HG02970 (cell line): ENCODE measurements around the gene AQP6.

ENCODE experiments used
- ATAC-seq: cut with Tn5 transposase; IDR thresholded peaks from one replicate; pipeline ENCODE4 v1.9.1; 2021; ENCODE audit warnings: mild to moderate bottlenecking, moderate library complexity, moderate number of reproducible peaks; ENCODE audit not compliant: unreplicated experiment, low FRiP score

Gene AQP6

DNA sequence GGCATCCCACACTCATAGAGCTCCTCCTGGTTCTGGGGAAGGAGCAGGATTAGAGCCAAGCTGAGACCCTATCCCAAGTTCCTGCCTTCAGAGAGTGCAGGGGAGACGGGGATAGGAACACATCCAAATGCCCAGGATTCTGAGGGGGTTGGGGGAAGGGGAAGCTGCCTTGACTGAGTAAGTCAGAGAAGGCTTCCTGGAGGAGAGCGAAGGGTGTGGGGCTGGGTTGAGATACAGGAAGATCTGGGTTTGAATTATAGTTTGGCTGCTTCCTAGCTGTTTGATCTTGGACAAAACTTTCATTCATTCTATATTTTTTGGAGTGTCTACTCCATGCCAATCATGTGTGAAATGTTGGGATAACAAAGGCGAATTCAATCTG, 30.2 kb upstream of the AQP6 start:
- no peak for ATAC-seq

DNA sequence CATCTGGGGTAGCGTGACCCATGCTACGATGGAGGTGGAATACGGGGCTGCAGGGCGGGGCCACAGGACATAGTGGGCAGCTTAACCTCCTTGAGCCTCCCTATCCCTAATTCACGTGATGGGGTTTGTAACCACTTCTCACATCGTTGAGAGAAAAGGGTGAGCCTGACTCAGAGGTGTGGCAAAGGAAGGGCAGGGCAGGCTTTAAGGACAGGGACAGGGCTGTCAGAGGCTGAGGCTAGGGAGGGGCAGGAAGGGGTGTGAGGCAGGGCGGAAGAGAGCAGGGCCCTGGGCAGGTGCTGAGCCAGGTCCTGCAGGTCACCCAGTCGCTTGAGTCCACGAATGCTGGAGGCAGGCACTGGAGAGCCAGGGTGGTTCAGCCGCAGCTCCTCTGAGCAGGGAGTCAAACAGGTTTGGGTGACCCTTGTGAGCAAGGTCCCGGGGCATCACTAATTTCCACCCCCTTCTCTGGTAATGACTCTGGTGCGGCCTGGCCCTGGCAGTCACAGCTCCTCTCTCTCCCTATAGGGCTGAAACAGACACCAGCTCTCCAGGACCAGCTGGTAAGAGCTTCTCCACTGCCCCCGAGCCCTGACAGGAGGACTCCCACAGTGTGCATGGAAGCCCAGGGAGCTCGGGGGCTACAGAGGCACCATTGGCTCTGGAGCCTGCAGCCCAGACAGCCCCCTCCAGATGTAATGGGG, 29.7 kb upstream of the AQP6 start:
- ATAC-seq, result no peak

DNA sequence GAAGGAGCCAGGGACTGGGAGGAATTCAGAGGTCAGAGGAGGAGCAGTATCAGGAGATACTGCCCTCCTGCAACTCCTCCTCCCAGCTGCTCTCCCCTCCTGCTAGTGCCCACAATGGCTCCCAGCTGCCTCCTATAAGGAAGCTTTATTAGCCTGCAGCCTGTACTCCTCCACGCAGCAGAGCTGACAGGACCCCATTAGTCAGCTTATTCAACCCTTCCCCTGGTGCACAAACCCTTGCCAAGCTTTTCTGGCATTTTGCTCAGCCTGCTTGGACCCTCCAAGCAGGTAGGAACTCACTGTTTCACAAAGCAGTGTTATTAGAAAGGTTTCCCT, 29.2 kb upstream of the AQP6 start:
- ATAC-seq, result no peak

DNA sequence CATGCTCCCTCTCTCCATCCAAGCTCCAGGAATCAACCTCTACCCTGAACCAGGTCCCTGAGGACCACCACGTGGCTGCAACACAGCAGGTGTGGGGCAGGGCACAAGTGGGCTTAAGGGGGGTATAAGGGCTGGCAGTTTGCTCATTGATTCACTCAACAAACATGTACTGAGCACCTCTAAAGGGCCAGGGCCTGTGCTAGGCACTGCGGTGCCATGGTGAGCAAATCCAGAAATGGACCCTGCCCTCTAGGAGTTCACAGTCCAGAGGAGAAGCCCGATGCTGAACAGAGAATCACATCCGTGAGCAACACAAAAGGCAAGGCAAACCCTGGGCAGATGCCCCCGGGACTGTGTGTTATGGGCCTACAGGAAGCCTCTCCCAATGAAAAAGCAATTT, 28.7 kb upstream of the AQP6 start:
- no peak for ATAC-seq

DNA sequence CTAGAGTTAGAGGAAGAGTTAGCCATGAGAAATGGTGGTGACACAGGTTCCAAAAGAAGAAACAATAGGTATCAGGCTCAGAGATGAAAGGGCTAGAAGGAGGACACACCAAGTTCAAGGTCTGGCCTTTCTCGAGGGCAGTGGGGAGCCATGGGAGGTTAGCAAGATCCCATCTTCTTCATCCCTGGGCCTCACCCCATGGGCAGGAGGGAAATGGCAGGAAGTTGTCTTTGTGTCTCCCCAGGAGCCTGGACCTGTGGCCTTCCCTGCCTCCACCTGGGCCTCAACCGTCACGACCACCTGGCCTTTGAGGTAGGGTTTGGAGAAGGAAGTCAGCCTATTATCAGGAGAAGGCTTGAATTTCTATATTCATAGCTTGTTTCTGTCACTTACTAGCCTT, 28.0 kb upstream of the AQP6 start:
- ATAC-seq, result no peak

DNA sequence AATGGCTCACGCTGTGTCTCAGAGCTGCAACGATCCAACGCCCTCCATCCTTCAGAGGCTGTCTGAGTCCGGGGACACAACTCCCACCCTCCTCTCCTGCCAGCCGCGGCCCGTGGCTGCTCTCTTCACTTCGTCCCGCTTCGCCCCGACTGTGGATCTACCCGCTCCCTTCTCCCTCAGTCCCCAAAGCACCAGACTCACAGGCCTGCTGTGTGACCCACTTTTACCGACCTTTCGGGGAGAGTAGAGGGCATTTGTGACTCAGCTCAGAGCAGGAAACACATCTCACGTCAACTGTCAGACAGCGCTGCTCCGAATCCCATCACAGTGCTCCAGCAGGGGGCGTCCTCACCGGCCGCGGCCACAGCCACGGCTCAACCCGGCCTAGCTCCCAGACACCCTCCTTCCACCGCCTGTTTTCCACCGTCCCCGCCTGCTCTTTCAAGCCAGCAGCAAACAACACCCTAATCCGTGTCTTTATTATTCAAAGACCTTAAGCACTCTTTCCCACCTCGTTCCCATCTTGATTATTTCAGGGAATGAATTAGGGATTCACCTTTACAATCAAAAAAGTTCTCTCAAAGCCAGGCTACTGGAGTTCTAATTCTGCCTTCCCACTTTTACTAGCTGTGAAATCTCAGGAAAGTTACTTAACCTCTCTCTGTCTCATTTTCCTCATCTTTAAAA, 27.2 kb upstream of the AQP6 start:
- ATAC-seq, result no peak

DNA sequence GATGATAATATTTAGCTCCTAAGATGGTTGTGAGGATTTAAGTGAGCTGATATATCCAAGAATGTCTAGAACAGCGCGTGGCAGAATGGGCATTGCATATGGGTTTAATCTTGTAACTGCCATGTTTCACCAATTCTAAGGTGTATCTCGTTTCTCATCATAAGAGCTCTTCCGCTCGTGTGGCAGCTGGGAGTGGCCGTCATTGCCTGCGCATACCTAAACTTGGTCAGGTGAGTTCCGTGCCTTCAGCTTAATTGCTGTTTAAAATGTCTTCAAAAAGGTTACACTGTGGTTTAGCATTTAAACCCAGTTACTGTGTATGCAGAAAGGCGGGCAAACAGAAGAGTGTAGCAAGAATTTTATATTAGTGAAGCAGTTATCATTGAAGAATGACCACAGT, 26.7 kb upstream of the AQP6 start:
- ATAC-seq, result no peak

DNA sequence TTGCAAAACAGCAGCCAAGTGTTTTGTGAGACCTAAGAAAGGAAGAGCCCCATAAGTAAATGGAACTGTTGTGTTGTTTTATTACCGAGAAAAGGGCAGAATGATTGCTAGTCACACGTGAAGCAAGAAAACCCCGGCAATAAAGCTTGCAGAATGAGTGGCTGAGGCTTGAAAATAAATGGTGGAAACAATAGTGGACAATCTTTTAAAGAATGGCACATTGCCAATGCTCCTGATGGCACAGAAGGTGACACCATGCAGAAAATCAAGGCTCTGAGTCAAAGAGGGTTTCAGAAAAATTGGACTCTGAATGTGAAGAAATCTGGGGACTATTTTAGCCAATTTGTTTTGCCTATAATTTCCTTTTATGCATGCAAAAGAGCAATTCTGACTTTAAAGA, 26.2 kb upstream of the AQP6 start:
- ATAC-seq, result no peak

DNA sequence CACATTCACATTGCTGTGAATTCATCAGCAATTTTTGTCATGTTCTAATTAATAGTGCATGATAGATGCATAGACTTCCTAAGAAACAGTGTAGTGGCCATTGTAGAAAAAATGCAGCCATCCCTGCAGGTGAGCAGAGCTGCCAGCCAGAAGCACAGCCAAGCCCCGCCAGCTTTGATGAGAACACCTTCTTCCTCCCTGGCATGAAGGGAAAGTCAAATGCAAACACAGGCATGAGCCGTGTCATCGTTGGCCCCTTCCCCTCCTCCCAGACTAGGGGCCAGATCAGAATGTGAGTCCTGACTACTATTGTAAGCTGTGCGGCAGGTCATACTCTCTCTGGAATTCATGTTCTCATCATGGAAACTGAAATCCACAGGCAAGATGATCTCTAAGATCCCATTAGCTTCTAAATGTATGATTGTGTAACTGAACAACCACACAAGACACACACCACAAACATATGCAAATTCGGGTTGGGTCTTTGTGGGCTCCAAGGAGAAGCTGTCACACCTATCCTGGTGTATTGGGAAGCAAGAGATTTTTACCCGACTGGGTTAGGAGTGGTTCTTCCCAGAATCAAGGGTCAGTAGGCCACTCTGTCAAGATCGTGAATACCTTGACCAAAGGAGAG, 25.0 kb upstream of the AQP6 start:
- no peak for ATAC-seq

DNA sequence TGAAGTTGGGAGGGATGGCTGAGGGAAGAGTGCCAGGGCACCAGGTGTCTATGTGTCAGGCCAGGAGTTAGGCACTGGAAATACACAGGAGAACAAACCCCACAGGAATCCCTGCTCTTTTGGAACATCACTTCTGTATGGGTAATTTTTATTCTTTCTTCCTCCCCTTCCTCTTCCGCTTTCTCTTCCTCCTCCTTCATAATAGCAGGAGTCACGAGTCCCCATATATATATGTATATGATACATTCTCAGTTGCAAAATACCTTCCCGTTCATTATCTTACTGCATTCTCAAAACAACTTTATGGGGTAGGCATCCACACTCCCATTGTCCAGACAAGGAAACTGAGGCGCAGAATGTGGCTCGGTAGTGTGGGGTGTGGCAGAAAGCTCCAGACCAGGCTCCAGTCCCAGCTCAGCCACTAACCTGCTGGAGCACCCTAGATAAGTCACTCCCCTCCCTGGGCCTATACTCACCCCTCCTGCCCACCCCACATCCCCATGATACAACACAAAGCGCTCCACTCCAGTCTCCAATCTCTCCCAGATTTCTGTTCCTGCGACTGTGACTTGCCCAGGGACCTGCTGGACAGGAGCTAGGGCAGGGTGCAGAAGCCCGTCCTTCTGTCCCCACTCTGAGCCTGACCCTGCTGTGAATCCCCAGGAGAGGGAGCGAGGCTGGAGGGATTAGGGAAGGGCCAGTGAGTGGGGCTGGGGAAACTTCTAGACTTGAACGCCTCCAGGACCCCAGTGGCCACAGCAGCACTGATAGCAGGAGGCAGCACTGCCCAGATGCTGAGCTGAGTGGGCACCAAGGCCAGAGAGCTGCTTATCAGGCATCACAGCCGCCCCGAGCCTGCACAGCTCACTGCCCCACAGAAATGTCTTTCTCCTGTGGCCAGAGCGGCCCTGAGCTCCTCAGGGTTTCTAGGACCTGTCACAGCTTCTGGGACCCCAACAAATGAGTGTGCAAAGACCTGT, 23.6 kb upstream of the AQP6 start:
- no peak for ATAC-seq

DNA sequence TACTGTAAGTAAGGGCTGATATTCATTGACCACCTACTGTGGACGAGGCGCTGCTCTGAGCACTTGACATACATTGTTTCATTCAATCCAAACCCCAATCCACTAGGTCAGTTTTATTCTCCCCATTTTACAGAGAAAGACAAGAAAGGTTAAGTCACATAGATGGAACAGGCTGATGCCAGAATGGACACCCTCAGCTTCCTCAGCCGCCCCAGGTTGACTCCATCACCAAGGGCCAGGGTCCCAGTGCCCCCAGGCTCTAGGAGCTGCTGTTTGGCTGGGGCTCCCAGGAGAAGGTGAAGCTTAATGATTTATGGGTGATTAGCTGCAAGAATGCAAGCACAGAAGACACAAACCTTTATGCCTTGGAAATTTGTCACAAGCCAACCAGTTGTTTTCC, 22.9 kb upstream of the AQP6 start:
- ATAC-seq, result no peak

DNA sequence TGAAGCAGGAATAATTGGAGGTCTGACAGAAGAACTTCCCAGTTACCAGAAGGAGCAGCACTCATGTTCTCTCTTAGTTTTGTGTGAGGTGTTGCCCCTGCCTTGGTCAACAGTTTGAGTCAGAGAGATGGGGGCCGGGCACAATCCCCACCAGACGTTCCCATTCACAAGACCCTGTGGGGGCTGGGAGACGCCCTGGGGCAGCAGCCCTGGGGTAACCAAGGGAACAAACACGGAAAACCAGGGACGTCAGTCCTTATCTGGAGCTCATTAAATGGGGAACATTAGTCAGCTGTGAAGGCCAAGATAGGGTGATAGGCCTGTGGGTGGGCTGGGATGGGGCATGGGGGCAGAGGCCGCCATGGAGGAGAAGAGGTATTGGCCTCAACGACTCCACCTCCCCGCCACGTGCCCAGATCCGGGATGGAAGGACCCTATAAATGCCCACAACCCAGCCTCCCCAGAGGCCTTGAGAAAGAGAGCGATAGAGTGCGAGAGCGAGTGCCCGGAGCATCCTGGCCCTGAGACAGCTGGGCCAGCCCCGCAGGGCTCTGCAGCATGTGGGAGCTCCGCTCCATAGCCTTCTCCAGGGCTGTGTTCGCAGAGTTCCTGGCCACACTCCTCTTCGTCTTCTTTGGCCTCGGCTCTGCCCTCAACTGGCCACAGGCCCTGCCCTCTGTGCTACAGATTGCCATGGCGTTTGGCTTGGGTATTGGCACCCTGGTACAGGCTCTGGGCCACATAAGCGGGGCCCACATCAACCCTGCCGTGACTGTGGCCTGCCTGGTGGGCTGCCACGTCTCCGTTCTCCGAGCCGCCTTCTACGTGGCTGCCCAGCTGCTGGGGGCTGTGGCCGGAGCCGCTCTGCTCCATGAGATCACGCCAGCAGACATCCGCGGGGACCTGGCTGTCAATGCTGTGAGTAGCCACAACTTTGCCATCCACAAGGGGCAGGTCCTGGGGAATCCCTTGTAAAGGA, 22.2 kb upstream of the AQP6 start, which contains the start of gene AQP2:
Gene AQP2, plus strand, starts transcription at position 465 of the 979 bp plus-strand sequence. Its CDS starts 94 bp downstream, at position 559.
- no peak for ATAC-seq

DNA sequence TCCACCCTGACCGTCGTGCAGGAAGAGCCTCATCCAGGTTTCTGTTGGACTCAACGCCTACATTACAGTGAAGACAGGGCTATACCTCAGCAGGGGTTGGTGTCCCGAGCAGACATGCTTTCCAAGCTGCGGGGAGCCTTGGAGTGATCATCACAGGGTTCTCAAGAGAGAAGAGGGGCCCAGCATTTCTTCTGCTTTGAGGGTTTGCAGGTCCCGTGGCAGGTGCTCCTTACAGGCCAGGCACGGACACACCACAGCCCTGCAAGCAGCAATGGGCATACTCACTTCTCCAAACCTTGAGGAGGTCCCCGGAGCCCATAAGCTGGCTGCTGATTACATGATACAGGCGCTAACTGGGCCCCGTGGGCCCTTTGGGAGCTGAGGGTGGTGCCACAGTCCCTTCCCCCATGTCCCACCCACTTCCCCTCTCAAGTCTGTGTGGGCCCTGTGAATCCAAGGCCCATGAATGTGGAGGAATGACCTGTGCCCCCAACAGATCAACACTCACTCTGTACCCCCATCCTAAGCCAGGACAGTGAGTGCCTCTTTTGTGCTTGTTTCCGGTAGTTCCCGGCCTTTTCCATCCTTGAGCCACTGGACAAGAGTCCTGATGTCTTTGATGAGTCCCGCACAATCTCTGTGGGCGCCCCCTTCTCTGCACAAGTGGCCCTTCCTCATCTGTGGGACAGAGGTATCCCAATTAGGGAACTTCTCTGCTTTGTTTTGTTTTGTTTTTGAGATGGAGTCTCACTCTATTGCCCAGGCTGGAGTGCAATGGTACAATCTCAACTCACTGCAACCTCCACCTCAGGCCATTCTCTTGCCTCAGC, 21.1 kb upstream of the AQP6 start:
- no peak for ATAC-seq

DNA sequence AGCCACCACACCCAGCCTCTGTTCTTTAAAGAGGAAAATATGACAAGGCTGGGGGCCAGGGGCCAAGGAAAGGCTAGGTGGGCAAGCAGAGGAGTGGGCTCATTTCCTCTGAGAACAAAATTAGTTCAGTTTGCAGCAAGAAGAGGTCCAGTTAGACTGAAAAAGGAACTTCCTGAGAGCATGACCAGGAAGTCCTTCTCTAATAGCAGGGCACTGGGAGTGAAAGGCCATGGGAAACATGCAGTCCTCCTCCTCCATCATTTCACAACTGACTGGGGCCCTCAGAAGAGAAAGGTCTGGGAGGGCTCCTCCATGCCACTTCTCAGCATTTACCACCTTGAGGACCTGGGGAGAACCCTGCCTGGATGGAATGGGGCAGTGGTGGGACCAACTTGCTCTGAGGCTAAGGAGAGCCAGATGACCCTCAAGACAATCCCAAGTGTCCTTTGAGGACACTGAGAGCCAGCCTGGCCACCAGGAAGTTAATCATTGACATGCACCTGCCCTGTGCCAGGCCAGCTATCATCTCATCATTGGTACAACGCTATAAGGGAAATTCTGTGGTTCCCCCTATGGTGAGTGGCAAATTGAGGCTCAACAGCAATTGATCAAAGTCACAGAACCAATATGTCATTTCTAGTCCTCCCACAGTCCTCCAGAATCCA, 20.2 kb upstream of the AQP6 start:
- no peak for ATAC-seq

DNA sequence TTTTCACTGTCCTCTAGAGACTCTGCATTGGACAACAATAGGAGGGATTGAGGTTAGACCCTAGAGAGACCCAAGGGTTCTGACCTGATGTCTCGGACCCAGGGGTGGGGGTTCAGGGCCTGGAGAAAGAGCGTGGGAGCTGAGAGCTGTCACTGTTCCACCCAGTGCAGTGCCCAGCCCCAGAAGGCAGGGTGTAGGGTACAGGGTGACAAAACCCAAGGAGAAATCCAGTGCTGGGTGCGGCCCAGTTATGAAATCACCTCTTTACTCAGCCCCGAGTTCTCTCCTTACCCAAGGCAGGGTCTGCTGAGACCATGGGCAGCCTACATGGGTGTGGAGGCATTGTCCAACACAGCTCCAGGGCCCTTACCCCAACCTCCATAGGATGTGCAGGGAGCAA, 19.6 kb upstream of the AQP6 start:
- ATAC-seq, result no peak

DNA sequence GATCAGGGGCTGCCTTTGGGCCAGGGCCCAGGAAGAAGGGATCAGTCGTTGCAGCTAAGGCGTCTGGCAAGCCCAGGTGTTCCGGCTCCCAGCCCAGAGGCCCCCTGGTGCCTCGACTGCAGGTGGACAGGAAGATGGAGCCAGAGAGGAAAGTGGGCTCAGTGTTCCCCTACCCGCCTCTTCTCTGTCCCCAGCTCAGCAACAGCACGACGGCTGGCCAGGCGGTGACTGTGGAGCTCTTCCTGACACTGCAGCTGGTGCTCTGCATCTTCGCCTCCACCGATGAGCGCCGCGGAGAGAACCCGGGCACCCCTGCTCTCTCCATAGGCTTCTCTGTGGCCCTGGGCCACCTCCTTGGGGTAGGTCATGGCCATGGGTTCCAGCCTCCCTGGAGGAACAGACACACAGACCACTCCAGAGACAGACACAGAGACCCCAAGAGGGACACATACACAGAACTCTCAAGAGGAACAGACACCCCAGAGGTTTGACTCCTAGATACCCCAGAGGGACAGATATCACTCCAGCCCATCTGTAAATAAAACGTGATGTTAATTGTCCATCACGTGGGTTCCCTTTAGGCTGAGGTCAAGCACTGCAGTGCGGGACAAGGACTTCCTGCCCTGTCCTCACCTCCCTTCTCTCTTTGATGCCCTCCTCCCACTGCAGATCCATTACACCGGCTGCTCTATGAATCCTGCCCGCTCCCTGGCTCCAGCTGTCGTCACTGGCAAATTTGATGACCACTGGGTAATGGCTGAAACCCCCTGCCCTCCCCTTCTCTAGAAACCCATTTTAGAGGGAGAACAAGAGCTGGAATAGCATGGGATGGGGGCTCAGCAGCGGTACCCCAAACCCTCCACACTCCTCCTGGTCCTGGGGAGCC, 18.5 kb upstream of the AQP6 start:
- no peak for ATAC-seq
